GM18907 (cell line): ENCODE results near the gene RNF41.

ENCODE experiments used
- ATAC-seq: cut with Tn5 transposase; IDR thresholded peaks from one replicate; pipeline ENCODE4 v1.9.1; 2021; ENCODE audit warnings: mild to moderate bottlenecking, moderate library complexity; ENCODE audit not compliant: unreplicated experiment

Gene RNF41

DNA sequence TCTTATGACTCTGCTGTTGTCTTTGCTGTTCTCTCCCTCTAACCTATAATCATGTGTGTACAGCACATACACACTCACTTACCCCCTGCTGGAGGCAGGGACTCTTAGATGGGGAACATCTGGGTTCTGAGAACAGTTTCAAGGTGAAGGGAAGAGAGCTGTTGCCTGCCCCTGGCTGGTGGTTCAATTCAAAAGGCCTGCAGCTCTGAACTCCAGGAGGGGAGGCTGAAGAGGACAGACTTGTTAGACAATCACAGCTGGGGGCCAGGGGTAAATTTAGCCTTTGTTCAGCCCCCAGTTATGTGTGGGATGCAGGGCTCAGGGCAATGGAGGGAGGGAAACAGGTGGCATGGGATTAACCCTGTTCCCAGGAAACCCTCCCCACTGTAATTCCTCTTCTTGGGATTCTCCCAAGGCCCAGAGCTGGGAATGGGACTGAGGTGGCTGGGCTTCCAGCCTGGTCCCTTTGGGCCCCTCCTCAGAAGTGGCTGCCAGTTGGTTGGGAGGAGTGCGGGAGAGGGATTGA lies 67.4 kb downstream of the RNF41 start:
- ATAC-seq = no peak

DNA sequence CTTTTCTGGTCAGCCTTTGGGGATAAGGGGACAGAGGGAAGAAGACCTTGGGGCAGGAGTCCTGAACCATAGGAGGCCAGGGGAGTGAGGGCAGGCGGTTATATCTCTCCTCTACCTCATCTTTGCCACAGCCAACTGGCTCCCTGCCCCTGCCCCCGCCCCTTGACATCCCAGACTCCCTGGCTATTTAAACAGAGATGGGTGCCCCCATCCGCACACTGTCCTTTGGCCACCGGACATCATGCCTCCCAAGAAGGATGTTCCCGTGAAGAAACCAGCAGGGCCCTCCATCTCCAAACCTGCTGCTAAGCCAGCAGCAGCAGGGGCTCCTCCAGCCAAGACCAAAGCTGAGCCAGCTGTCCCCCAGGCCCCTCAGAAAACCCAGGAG lies 68.0 kb downstream of the RNF41 start:
- ATAC-seq = no peak

- no peak for ATAC-seq
Measured at GRCh38 chr12:56152756-56153677, 68.7 kb downstream of the RNF41 start.
